Colonic mucosa (tissue), 4 donors: ENCODE measurements around the gene NEAT1. TPM values are rescaled to one million over a fixed set of nuclear protein-coding genes. Genes with fewer than 3 reads are reported as not detected.

Experiments
- DNase-seq: peaks from one replicate; pipeline ENCODE4 v3.0.0-alpha.2; 2020
- H3K27ac ChIP-seq: fragments of 200-600 bp; one replicate; pipeline ENCODE4 v1.8.0; 2021
- H3K27me3 ChIP-seq: fragments of 200-600 bp; one replicate; pipeline ENCODE4 v1.8.0; 2021
- H3K36me3 ChIP-seq: fragments of 200-600 bp; one replicate; pipeline ENCODE4 v1.8.0; 2021
- H3K4me1 ChIP-seq: fragments of 200-600 bp; one replicate; pipeline ENCODE4 v1.8.0; 2021; ENCODE audit warnings: mild to moderate bottlenecking
- H3K4me3 ChIP-seq: fragments of 200-600 bp; one replicate; pipeline ENCODE4 v1.8.0; 2021
- H3K9ac ChIP-seq, 2 donors: one replicate each; pipeline ENCODE4 v1.7.0; 2013; ENCODE audit warnings: control low read depth in 2 of 2, low read depth in 2 of 2, low read length in 2 of 2
- H3K9me3 ChIP-seq: fragments of 200-600 bp; one replicate; pipeline ENCODE4 v1.8.0; 2021
- CTCF ChIP-seq: fragments of 200-600 bp; IDR thresholded peaks from one replicate; pipeline ENCODE4 v1.8.0; 2022; ENCODE audit warnings: antibody characterized with exemption, mild to moderate bottlenecking
- intact Hi-C: fragments of 100-400 bp; cut with DNase I; formaldehyde crosslinking; loops from one replicate; pipeline ENCODE4 v1.14.1; 2022
- total RNA-seq, 2 donors: library from RNA; stranded (reverse); fragmentation: NEBNext Ultra II Directional in 1 of 2; extraction: Animal tissue kit (Norgen Biotek cat#: 25700) in 1 of 2; gene quantifications; one replicate each; pipeline ENCODE4 v1.2.1, GENCODE V29; 2021
- donor health status: healthy.
- donor health status: DM: no; HTN: no; CAD: no.
- donor health status: DM: no; HTN: no; CAD: no.

The NEAT1 gene
- 100 to 1,000 TPM; 269 to 502 TPM for total RNA-seq

DNA sequence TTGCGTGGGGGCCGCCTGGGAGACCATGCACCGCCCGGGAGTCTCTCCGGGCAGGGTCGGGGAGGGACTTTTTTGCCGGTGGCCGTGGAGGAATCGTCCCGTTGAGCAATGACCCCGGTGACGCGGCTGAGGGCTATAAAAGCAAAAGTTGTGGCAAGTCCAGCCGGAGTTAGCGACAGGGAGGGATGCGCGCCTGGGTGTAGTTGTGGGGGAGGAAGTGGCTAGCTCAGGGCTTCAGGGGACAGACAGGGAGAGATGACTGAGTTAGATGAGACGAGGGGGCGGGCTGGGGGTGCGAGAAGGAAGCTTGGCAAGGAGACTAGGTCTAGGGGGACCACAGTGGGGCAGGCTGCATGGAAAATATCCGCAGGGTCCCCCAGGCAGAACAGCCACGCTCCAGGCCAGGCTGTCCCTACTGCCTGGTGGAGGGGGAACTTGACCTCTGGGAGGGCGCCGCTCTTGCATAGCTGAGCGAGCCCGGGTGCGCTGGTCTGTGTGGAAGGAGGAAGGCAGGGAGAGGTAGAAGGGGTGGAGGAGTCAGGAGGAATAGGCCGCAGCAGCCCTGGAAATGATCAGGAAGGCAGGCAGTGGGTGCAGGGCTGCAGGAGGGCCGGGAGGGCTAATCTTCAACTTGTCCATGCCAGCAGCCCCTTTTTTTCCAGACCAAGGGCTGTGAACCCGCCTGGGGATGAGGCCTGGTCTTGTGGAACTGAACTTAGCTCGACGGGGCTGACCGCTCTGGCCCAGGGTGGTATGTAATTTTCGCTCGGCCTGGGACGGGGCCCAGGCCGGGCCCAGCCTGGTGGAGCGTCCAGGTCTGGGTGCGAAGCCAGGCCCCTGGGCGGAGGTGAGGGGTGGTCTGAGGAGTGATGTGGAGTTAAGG is at the start of gene NEAT1:
NEAT1 (plus strand) TSS at position 166 of the 883 bp plus-strand sequence.
- H3K4me1 ChIP-seq: peaks cover 6% of the 10 kb centered on the region
- peak within 1 kb of the TSS; percentile 72 for H3K4me3 ChIP-seq
- no peak for TF ChIP-seq CTCF
- no peaks in the 10 kb centered on the region for H3K27me3 ChIP-seq
- peak within 1 kb of the TSS; percentile 100 for H3K9ac ChIP-seq
- H3K27ac ChIP-seq: peak within 1 kb of the TSS; percentile 100
- no peaks in the 10 kb centered on the region for H3K36me3 ChIP-seq
- peak; percentile 100 for DNase-seq
- intact Hi-C loops: loop anchor here (2.0 kb wide), 1 partner anchor 82 kb away; no protein-coding TSS in a partner anchor
- no peaks in the 10 kb centered on the region for H3K9me3 ChIP-seq

DNA sequence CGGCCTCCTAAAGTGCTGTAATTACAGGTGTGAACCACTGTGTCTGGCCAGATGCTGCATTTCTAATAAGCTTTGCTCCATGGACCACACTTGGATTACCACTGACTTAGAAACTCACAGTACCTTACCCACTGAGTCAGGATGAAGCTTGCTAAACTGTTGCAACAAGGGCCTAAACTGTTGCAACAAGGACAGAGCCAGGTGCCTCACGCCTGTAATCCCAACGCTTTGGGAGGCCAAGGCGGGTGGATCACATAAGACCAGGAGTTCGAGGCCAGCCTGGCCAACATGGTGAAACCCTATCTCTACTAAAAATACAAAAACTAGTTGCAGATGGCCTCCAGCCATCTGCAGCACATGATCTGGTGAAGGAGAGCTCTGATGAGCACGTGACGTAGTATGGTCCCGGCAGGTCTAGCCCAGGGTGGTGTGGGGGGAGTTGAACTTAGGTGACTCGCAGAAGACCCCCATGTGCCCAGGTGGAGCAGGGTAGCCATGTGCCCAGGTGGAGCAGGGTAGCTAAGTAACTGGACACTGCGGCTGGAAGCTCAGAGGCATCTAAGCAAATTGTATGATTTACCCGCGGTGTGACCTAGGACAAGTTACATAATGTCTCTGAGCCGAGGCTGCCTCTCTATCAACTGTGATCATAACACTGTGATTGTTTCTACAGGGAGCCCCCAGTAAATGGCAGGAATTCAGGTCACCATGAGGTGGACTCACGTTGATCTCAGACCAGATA is 48.6 kb upstream of the NEAT1 start:
- Histone ChIP-seq H3K4me1 (no peaks in the 10 kb centered on the region), H3K27ac (no peak overlapping the region), H3K9me3 (no peaks in the 10 kb centered on the region), H3K36me3 (no peaks in the 10 kb centered on the region), H3K4me3 (no peak overlapping the region), H3K9ac (no peak overlapping the region), H3K27me3 (no peaks in the 10 kb centered on the region)
- no peak for TF ChIP-seq CTCF
- DNase-seq: no peak
- intact Hi-C loops: loop anchor here (5.0 kb wide), 1 partner anchor 138 kb away; no protein-coding TSS in a partner anchor

- Histone ChIP-seq H3K9ac (no peak overlapping the region), H3K9me3 (no peaks in the 10 kb centered on the region), H3K4me3 (no peak overlapping the region), H3K4me1 (no peaks in the 10 kb centered on the region), H3K36me3 (no peaks in the 10 kb centered on the region), H3K27me3 (no peaks in the 10 kb centered on the region), H3K27ac (no peak overlapping the region)
- DNase-seq: peak; percentile 55
- no peak for TF ChIP-seq CTCF
- intact Hi-C loops: no loop called here
Observed at GRCh38 chr11:65375012-65375411, 47.6 kb upstream of the NEAT1 start.

GRCh38 chr11:65376138-65376713 is 46.4 kb upstream of the NEAT1 start:
- Histone ChIP-seq H3K4me1 (no peaks in the 10 kb centered on the region), H3K27ac (no peak overlapping the region), H3K4me3 (no peak overlapping the region), H3K9ac (no peak overlapping the region), H3K9me3 (no peaks in the 10 kb centered on the region), H3K36me3 (no peaks in the 10 kb centered on the region), H3K27me3 (no peaks in the 10 kb centered on the region)
- no peak for TF ChIP-seq CTCF
- no peak for DNase-seq
- intact Hi-C loops: no loop called here

- no peaks in the 10 kb centered on the region for H3K9me3 ChIP-seq
- no peak for TF ChIP-seq CTCF
- H3K9ac ChIP-seq: no peak overlapping the region
- H3K4me1 ChIP-seq: no peaks in the 10 kb centered on the region
- intact Hi-C loops: no loop called here
- H3K27me3 ChIP-seq: no peaks in the 10 kb centered on the region
- no peak overlapping the region for H3K4me3 ChIP-seq
- DNase-seq: no peak
- no peak overlapping the region for H3K27ac ChIP-seq
- no peaks in the 10 kb centered on the region for H3K36me3 ChIP-seq
Observed at GRCh38 chr11:65377036-65377435, 45.6 kb upstream of the NEAT1 start.
